Activated CD4-positive, alpha-beta T cell treated with anti-CD3 and anti-CD28 coated beads, Interleukin-2, Interleukin-4, amounts not matched to agents 100 ng/mL and 50 ng/mL, durations not matched to agents 16 hours and 8 hours (primary cell): ENCODE results near the gene CCDC183.
"Not testable (repeated sequence)": the region's sequence is repeated elsewhere in the genome, so short reads cannot be mapped to it uniquely, and the experiment has no call there.

Experiments used
- DNase-seq: peaks from one replicate; pipeline ENCODE4 v3.0.0-alpha.2; 2020; ENCODE audit warnings: low spot score

The CCDC183 gene

GRCh38 chr9:136796238-136796774, at the start of gene CCDC183:
TSS of gene CCDC183 (plus strand) at chr9:136796338. CDS start at chr9:136796398, 60 bp downstream.
- no peak for DNase-seq

GRCh38 chr9:136746621-136747020, 49.5 kb upstream of the CCDC183 start:
- DNase-seq, result no peak

- DNase-seq, result no peak
Observed at GRCh38 chr9:136747161-136748060, 48.7 kb upstream of the CCDC183 start.

- DNase-seq, result no peak
Observed at GRCh38 chr9:136748201-136748600, 47.9 kb upstream of the CCDC183 start, which contains the start of gene LCN6. TSS of gene LCN6 (minus strand) at chr9:136748525. CDS start at chr9:136748483, 42 bp downstream.

GRCh38 chr9:136748666-136749611, 47.2 kb upstream of the CCDC183 start:
- no peak for DNase-seq

- peak; percentile 71 for DNase-seq
Observed at GRCh38 chr9:136750526-136750925, 45.6 kb upstream of the CCDC183 start.

- DNase-seq, result no peak
Observed at GRCh38 chr9:136751244-136751643, 44.9 kb upstream of the CCDC183 start.

- no peak for DNase-seq
Observed at GRCh38 chr9:136751814-136752213, 44.3 kb upstream of the CCDC183 start.

- no peak for DNase-seq
Observed at GRCh38 chr9:136753371-136754058, 42.6 kb upstream of the CCDC183 start.

GRCh38 chr9:136754059-136754572, 42.0 kb upstream of the CCDC183 start:
- DNase-seq, result no peak

GRCh38 chr9:136754626-136755301, 41.4 kb upstream of the CCDC183 start:
- no peak for DNase-seq

GRCh38 chr9:136755302-136756133, 40.6 kb upstream of the CCDC183 start:
- not testable (repeated sequence) for DNase-seq

GRCh38 chr9:136756134-136756438, 40.1 kb upstream of the CCDC183 start:
- no peak for DNase-seq

GRCh38 chr9:136756836-136757235, 39.3 kb upstream of the CCDC183 start:
- DNase-seq, result no peak

- DNase-seq, result no peak
Observed at GRCh38 chr9:136757328-136757727, 38.8 kb upstream of the CCDC183 start.

- DNase-seq, result no peak
Observed at GRCh38 chr9:136757751-136758140, 38.4 kb upstream of the CCDC183 start.

GRCh38 chr9:136759001-136759400, 37.1 kb upstream of the CCDC183 start:
- no peak for DNase-seq

GRCh38 chr9:136759436-136760325, 36.5 kb upstream of the CCDC183 start:
- DNase-seq, result no peak

GRCh38 chr9:136760424-136760823, 35.7 kb upstream of the CCDC183 start:
- DNase-seq, result no peak
